CD4-positive, alpha-beta T cell (primary cell): Measurements from ENCODE around the gene ZGPAT. TPM values are rescaled to one million over a fixed set of nuclear protein-coding genes. Genes with fewer than 3 reads are reported as not detected.

Experiments
- ATAC-seq: fragments of 200-7000 bp; cut with Tn5 transposase; one replicate; pipeline ENCODE4 v1.10.0; 2022; ENCODE audit warnings: mild to moderate bottlenecking; ENCODE audit not compliant: poor library complexity
- CTCF ChIA-PET: fragments of 350-600 bp; sonication (Branson Sonifier 250); formaldehyde crosslinking; loops from one replicate; lab custom pipeline; 2021; ENCODE audit warnings: antibody characterized with exemption, inconsistent platforms; lab: Charles Lee
- POLR2A ChIA-PET: fragments of 350-600 bp; sonication (Branson Sonifier 250); formaldehyde crosslinking; loops from one replicate; lab custom pipeline; 2021; ENCODE audit warnings: antibody characterized with exemption, inconsistent platforms; lab: Charles Lee
- DNase-seq, 14 experiments: peaks; one replicate each; pipeline ENCODE4 v3.0.0-alpha.2; 2013 to 2020; ENCODE audit warnings: mixed read lengths in 2 of 14
- H3K27ac ChIP-seq, 2 donors: one replicate each; pipeline versions ENCODE4 v1.5.1 to v1.7.0; 2013; ENCODE audit warnings: low read length in 2 of 2, low read depth in 1 of 2, mild to moderate bottlenecking in 1 of 2
- H3K27me3 ChIP-seq, 2 experiments: 1 replicate in 1 of 2; 2 replicates in 1 of 2; pipeline versions ENCODE4 v1.6.1 to v1.7.0; 2013; ENCODE audit warnings: low read length in 2 of 2, control low read depth in 1 of 2, mild to moderate bottlenecking in 1 of 2, moderate library complexity in 1 of 2; ENCODE audit not compliant: insufficient read depth in 2 of 2, control insufficient read depth in 1 of 2
- H3K36me3 ChIP-seq: one replicate; pipeline ENCODE4 v1.6.1; 2013; ENCODE audit warnings: low read length, control low read depth; ENCODE audit not compliant: insufficient read depth
- H3K4me1 ChIP-seq: one replicate; pipeline ENCODE4 v1.6.1; 2013; ENCODE audit warnings: low read length, control low read depth; ENCODE audit not compliant: insufficient read depth
- H3K4me3 ChIP-seq: one replicate; pipeline ENCODE4 v1.5.1; 2013; ENCODE audit warnings: mild to moderate bottlenecking, low read length, moderate library complexity
- H3K9me3 ChIP-seq, 2 experiments: 1 replicate in 1 of 2; 2 replicates in 1 of 2; pipeline versions ENCODE4 v1.6.1 to v1.7.0; 2013; ENCODE audit warnings: low read length in 2 of 2, mild to moderate bottlenecking in 2 of 2, control low read depth in 1 of 2, moderate library complexity in 1 of 2; ENCODE audit not compliant: control insufficient read depth in 1 of 2, insufficient read depth in 1 of 2
- H3K27ac Mint-ChIP-seq: one replicate; pipeline ENCODE4 v1.8.0; 2020; ENCODE audit warnings: mixed read lengths
- H3K27me3 Mint-ChIP-seq: one replicate; pipeline ENCODE4 v1.8.0; 2021; ENCODE audit warnings: mixed read lengths
- H3K36me3 Mint-ChIP-seq: one replicate; pipeline ENCODE4 v1.8.0; 2021; ENCODE audit warnings: low read depth, mixed read lengths
- H3K4me1 Mint-ChIP-seq: one replicate; pipeline ENCODE4 v1.8.0; 2021; ENCODE audit warnings: low read depth, mixed read lengths
- H3K4me3 Mint-ChIP-seq: one replicate; pipeline ENCODE4 v1.8.0; 2020; ENCODE audit warnings: mild to moderate bottlenecking, mixed read lengths
- H3K9me3 Mint-ChIP-seq: one replicate; pipeline ENCODE4 v1.8.0; 2020; ENCODE audit warnings: mixed read lengths
- CTCF ChIP-seq: fragments of 200-600 bp; IDR thresholded peaks from one replicate; pipeline ENCODE4 v1.8.0; 2022; ENCODE audit warnings: antibody characterized with exemption, mild to moderate bottlenecking
- intact Hi-C, 2 experiments: fragments of 100-400 bp; cut with DNase I in 1 of 2; cut with micrococcal nuclease in 1 of 2; formaldehyde crosslinking; loops; one replicate each; pipeline versions ENCODE4 v1.15.1 to v1.9.0; 2023 to 2025; cut with DNase I, micrococcal nuclease
- total RNA-seq, 174 experiments: library from RNA in 2 of 174; stranded (reverse) in 2 of 174; gene quantifications; one replicate each; pipeline ENCODE4 v1.2.3 and lab custom pipeline; 2021 to 2026

ZGPAT gene
- total RNA-seq, 2 experiments from 2014 or later: 28.2 to 33.4 TPM

- TF ChIP-seq CTCF: no peak
- ATAC-seq (no peak), DNase-seq (no peak)
- no peak overlapping the region for H3K4me3 Mint-ChIP-seq
- Histone ChIP-seq H3K9me3 (no peaks in the 10 kb centered on the region), H3K36me3 (no peaks in the 10 kb centered on the region), H3K27me3 (no peaks in the 10 kb centered on the region), H3K4me1 (peaks cover 23% of the 10 kb centered on the region), H3K4me3 (no peak overlapping the region), H3K27ac (no peak overlapping the region)
- peaks cover 23% of the 10 kb centered on the region for H3K4me1 Mint-ChIP-seq
- ChIA-PET CTCF (interaction anchor here (0.9 to 3.0 kb wide), 3 partner anchors 77 to 190 kb away, joined by 3 to 19 read pairs (median 4); partner anchors contain the start of genes ARFRP1, TPD52L2 and ZGPAT), POLR2A (interaction anchor here (1.4 kb wide), 1 partner anchor 47 kb away, joined by 3 read pairs; the partner anchor contains the start of gene LIME1)
- H3K36me3 Mint-ChIP-seq: no peaks in the 10 kb centered on the region
- intact Hi-C loops: loop anchor here (2.0 to 10.0 kb wide), 4 partner anchors 43 to 341 kb away; partner anchors contain the start of genes LIME1 (in 1 of the 2), SAMD10 (in 1 of the 2) and SLC2A4RG (in 1 of the 2)
- H3K27me3 Mint-ChIP-seq: no peaks in the 10 kb centered on the region
- no peak overlapping the region for H3K27ac Mint-ChIP-seq
- no peaks in the 10 kb centered on the region for H3K9me3 Mint-ChIP-seq
Observed at GRCh38 chr20:63783970-63784369, 76.1 kb downstream of the ZGPAT start.

- no peak for DNase-seq
- H3K27ac Mint-ChIP-seq: no peak overlapping the region
- CTCF ChIA-PET: interaction anchor here (0.6 to 2.3 kb wide), 15 partner anchors 10 to 248 kb away, joined by 3 to 15 read pairs (median 5); partner anchors contain the start of genes ARFRP1, LIME1, PTK6 and TPD52L2
Observed at GRCh38 chr20:63785691-63786131, 77.9 kb downstream of the ZGPAT start.

More at GRCh38 chr20:63785691-63786131, 77.9 kb downstream of the ZGPAT start:
- Mint-ChIP-seq H3K9me3 (no peaks in the 10 kb centered on the region), H3K36me3 (no peaks in the 10 kb centered on the region), H3K4me3 (no peak overlapping the region), H3K4me1 (peaks cover 23% of the 10 kb centered on the region), H3K27me3 (no peaks in the 10 kb centered on the region)
- intact Hi-C loops: loop anchor here (1.0 to 10.0 kb wide), 5 partner anchors 77 to 339 kb away; partner anchors contain the start of genes ABHD16B (in 1 of the 2) and SAMD10 (in 1 of the 2)
- Histone ChIP-seq H3K27me3 (no peaks in the 10 kb centered on the region), H3K4me1 (peaks cover 23% of the 10 kb centered on the region), H3K27ac (no peak overlapping the region), H3K9me3 (no peaks in the 10 kb centered on the region), H3K36me3 (no peaks in the 10 kb centered on the region), H3K4me3 (no peak overlapping the region)
- POLR2A ChIA-PET: interaction anchor here (0.9 to 1.8 kb wide), 6 partner anchors 35 to 79 kb away, joined by 3 to 9 read pairs (median 4); partner anchors contain the start of genes ARFRP1, TPD52L2 and ZGPAT
- ATAC-seq: no peak
- TF ChIP-seq CTCF: no peak

Other genes with a start within 250 kb of the ZGPAT start
- not detected for gene KCNQ2, start 235.4 kb upstream of the ZGPAT start, total RNA-seq
- gene EEF1A2, start 209.0 kb upstream of the ZGPAT start, total RNA-seq: 1 to 10 TPM in 1 of 2 experiments, under 1 TPM in 1; 0.92 to 1.1 TPM
- gene PPDPF, start 187.3 kb upstream of the ZGPAT start, total RNA-seq: 100 to 1,000 TPM; 249 to 251 TPM
- gene PTK6, start 170.7 kb upstream of the ZGPAT start, total RNA-seq: under 1 TPM; 0.19 to 0.22 TPM
- gene SRMS, start 160.3 kb upstream of the ZGPAT start, total RNA-seq: not detected
- gene FNDC11, start 153.9 kb upstream of the ZGPAT start, total RNA-seq: 1 to 10 TPM; 1.7 to 1.8 TPM
- 10 to 100 TPM; 57.7 to 59.6 TPM for gene HELZ2, start 133.8 kb upstream of the ZGPAT start, total RNA-seq
- gene GMEB2, start 80.9 kb upstream of the ZGPAT start, total RNA-seq: 10 to 100 TPM; 32.9 to 34.0 TPM
- gene STMN3, start 54.6 kb upstream of the ZGPAT start, total RNA-seq: 100 to 1,000 TPM; 122 to 127 TPM
- gene RTEL1, start 49.7 kb upstream of the ZGPAT start, total RNA-seq: 10 to 100 TPM; 25.5 to 27.6 TPM
- gene TNFRSF6B, start 11.4 kb upstream of the ZGPAT start, total RNA-seq: 1 to 10 TPM; 2.5 to 2.6 TPM
- gene ARFRP1, start 63 bp upstream of the ZGPAT start, total RNA-seq: 10 to 100 TPM; 34.5 to 35.7 TPM
- gene LIME1, start 28.6 kb downstream of the ZGPAT start, total RNA-seq: 100 to 1,000 TPM; 149 to 165 TPM
- gene SLC2A4RG, start 31.7 kb downstream of the ZGPAT start, total RNA-seq: 100 to 1,000 TPM; 123 to 125 TPM
- gene ZBTB46, start 123.2 kb downstream of the ZGPAT start, total RNA-seq: under 1 TPM; 0.08 to 0.34 TPM
- not detected for gene ABHD16B, start 153.5 kb downstream of the ZGPAT start, total RNA-seq
- 10 to 100 TPM; 15.1 to 15.3 TPM for gene TPD52L2, start 157.2 kb downstream of the ZGPAT start, total RNA-seq
- gene DNAJC5, start 187.1 kb downstream of the ZGPAT start, total RNA-seq: 10 to 100 TPM; 21.4 to 22.5 TPM
- 10 to 100 TPM; 41.3 to 46.1 TPM for gene UCKL1, start 248.4 kb downstream of the ZGPAT start, total RNA-seq